Measurements from ENCODE around the gene KCNK17. TPM values are rescaled to one million over a fixed set of nuclear protein-coding genes. Genes with fewer than 3 reads are reported as not detected.

The KCNK17 gene
- total RNA-seq: 0.10 TPM

GRCh38 chr6:39314273-39314795 is at the start of gene KCNK17:
Gene KCNK17 (minus strand): TSS chr6:39314419. CDS start chr6:39314320, 99 bp downstream.
- DNase-seq: no peak

- DNase-seq: no peak
Measured at GRCh38 chr6:39363280-39363679, 49.1 kb upstream of the KCNK17 start.

GRCh38 chr6:39362487-39362865 is 48.3 kb upstream of the KCNK17 start:
- peak; percentile 63 for DNase-seq

- peak; percentile 51 for DNase-seq
Measured at GRCh38 chr6:39361657-39362486, 47.7 kb upstream of the KCNK17 start.

- no peak for DNase-seq
Measured at GRCh38 chr6:39360378-39360777, 46.2 kb upstream of the KCNK17 start.

- peak; percentile 47 for DNase-seq
Measured at GRCh38 chr6:39357998-39358686, 43.9 kb upstream of the KCNK17 start.

- no peak for DNase-seq
Measured at GRCh38 chr6:39353698-39354315, 39.6 kb upstream of the KCNK17 start.

GRCh38 chr6:39350723-39351505 is 36.7 kb upstream of the KCNK17 start:
- DNase-seq: no peak

GRCh38 chr6:39348740-39349139 is 34.5 kb upstream of the KCNK17 start:
- DNase-seq: no peak

GRCh38 chr6:39347906-39348585 is 33.8 kb upstream of the KCNK17 start:
- peak; percentile 23 for DNase-seq

GRCh38 chr6:39347206-39347605 is 33.0 kb upstream of the KCNK17 start:
- no peak for DNase-seq

GRCh38 chr6:39344821-39345280 is 30.6 kb upstream of the KCNK17 start:
- DNase-seq: no peak

- no peak for DNase-seq
Measured at GRCh38 chr6:39343396-39343870, 29.2 kb upstream of the KCNK17 start.

GRCh38 chr6:39342692-39343395 is 28.6 kb upstream of the KCNK17 start:
- no peak for DNase-seq

- no peak for DNase-seq
Measured at GRCh38 chr6:39341937-39342336, 27.7 kb upstream of the KCNK17 start.

GRCh38 chr6:39341352-39341751 is 27.1 kb upstream of the KCNK17 start:
- DNase-seq: no peak

- no peak for DNase-seq
Measured at GRCh38 chr6:39339868-39340550, 25.8 kb upstream of the KCNK17 start.

GRCh38 chr6:39339096-39339867 is 25.1 kb upstream of the KCNK17 start:
- no peak for DNase-seq

- DNase-seq: no peak
Measured at GRCh38 chr6:39338397-39338796, 24.2 kb upstream of the KCNK17 start.
